Measurements from ENCODE around the gene CMTR1. TPM values are rescaled to one million over a fixed set of nuclear protein-coding genes. Genes with fewer than 3 reads are reported as not detected.

The CMTR1 gene
- total RNA-seq, 3 donors from 2014 or later = 31.4 to 35.7 (median 32.4) TPM

DNA sequence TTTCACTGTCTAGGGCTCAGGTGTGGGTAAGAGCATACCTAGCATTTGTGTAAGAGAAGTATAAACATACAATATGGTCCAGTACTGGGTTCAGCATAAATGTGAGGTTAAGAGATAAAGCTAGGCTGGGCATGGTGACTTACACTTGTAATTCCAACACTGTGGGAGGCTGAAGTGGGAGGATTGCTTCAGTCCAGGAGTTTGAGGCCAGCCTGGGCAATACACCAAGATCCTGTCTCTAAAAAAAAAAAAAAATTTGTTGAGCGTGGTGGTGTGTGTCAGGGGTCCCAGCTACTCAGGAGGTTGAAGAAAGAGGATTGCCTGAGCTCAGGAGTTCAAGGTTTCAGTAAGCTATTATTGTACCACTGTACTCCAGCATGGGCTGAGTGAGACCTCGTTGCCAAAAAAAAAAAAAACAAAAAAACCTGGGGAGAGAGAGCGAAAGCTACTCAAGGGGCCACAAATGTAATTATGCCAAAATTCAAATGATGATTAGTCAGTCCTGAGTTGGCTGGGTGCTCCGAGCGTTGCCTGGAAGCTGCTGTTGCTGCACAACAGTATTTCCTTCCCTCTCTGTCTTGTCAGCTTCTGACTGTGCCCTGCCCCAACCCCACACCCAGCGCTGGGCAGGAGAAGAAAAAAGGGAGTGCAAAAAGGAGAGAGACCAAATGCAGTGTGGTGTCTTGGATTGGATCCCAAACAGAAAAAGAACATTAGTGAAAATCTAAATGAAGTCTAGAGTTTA is 24.0 kb downstream of the CMTR1 start:
- DNase-seq (ENCODE audit: low spot score in 2 of 2) = no peak
- Histone ChIP-seq H3K27ac (no peak overlapping the region), H3K4me1 (no peaks in the 10 kb centered on the region), H3K9me3 (no peaks in the 10 kb centered on the region), H3K36me3 (peaks cover 19% of the 10 kb centered on the region), H3K27me3 (no peaks in the 10 kb centered on the region), H3K4me3 (no peak overlapping the region)
- TF ChIP-seq POLR2A (IDR thresholded peaks at IDR 0.05) (no peak), POLR2AphosphoS5 (IDR thresholded peaks at IDR 0.05) (no peak)
- TF ChIP-seq, protein P1, sequence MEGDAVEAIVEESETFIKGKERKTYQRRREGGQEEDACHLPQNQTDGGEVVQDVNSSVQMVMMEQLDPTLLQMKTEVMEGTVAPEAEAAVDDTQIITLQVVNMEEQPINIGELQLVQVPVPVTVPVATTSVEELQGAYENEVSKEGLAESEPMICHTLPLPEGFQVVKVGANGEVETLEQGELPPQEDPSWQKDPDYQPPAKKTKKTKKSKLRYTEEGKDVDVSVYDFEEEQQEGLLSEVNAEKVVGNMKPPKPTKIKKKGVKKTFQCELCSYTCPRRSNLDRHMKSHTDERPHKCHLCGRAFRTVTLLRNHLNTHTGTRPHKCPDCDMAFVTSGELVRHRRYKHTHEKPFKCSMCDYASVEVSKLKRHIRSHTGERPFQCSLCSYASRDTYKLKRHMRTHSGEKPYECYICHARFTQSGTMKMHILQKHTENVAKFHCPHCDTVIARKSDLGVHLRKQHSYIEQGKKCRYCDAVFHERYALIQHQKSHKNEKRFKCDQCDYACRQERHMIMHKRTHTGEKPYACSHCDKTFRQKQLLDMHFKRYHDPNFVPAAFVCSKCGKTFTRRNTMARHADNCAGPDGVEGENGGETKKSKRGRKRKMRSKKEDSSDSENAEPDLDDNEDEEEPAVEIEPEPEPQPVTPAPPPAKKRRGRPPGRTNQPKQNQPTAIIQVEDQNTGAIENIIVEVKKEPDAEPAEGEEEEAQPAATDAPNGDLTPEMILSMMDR (IDR thresholded peaks at IDR 0.05) = no peak
- intact Hi-C loops (cut with DNase I; ENCODE audit: low total_unique reads) = no loop called here

DNA sequence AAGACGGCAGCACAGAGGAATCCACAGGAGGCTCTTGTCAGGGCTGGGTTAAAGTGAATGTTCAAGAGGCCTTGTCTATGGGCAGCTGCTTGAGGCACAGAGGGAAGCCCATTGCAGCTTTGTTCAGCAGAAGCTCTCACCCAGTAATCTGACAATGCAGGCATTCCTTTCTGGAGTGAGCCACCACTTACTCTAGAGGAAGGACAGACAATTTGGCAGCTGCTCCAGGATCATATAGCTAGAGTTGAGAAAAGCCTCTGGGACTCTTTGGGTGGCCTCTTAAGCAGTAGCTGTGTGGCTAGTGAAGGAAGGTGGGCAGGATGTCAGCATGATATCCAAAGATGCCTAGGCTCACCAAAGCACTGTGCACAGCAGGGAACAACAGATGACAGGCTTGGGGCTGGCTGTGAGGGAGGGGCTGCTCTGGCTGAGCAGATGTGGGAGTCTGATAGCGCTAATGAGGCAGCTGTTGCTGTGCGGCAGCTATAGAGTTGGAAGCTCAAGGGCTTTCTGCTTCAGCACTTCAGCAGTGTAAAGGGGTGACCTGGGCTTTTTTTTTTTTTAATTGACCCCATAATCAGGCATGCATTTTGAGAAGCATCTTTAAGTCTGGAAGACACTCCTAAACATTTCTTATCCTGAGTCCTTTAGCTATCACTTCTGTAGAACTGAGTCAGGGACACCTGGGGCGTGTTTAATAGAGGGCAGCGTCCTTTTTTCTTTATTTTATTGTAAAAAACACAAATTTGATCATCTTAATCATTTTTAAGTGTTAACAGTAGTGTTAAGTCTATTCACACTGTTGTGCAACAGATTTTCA is 27.2 kb downstream of the CMTR1 start:
- Histone ChIP-seq H3K4me1 (no peaks in the 10 kb centered on the region), H3K27ac (no peak overlapping the region), H3K4me3 (no peak overlapping the region), H3K36me3 (peaks cover 24% of the 10 kb centered on the region), H3K27me3 (no peaks in the 10 kb centered on the region), H3K9me3 (no peaks in the 10 kb centered on the region)
- intact Hi-C loops (cut with DNase I; ENCODE audit: low total_unique reads) = no loop called here
- TF ChIP-seq POLR2A (IDR thresholded peaks at IDR 0.05) (no peak), POLR2AphosphoS5 (IDR thresholded peaks at IDR 0.05) (no peak)
- TF ChIP-seq, protein P1 (IDR thresholded peaks at IDR 0.05) = no peak
- no peak for DNase-seq (ENCODE audit: low spot score in 2 of 2)

DNA sequence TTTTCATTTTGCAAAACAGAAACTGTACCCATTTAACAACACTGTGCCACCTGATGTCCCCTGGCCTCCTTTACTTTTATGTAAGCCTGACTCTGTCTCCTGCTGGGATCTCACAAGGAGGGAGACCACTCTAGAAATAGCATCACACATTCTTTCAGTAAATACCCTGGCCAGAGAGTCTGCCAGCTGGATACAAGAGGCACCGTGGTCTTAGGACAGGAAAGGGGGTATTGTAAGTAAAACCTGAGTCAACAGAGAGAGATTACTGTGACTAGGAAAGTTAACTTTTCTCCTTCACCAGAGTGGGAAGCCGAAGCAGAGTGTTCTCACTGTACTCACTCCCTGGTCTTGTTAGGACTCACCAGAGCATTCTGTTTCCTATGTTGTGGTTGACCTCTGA is 27.8 kb downstream of the CMTR1 start:
- no peak for DNase-seq (ENCODE audit: low spot score in 2 of 2)
- no peaks in the 10 kb centered on the region for H3K27me3 ChIP-seq
- H3K4me3 ChIP-seq = no peak overlapping the region
- H3K36me3 ChIP-seq = peaks cover 24% of the 10 kb centered on the region
- intact Hi-C loops (cut with DNase I; ENCODE audit: low total_unique reads) = no loop called here
- TF ChIP-seq POLR2A (IDR thresholded peaks at IDR 0.05) (no peak), POLR2AphosphoS5 (IDR thresholded peaks at IDR 0.05) (no peak)
- TF ChIP-seq, protein P1 (IDR thresholded peaks at IDR 0.05) = no peak
- no peaks in the 10 kb centered on the region for H3K9me3 ChIP-seq
- H3K27ac ChIP-seq = no peak overlapping the region
- H3K4me1 ChIP-seq = no peaks in the 10 kb centered on the region

DNA sequence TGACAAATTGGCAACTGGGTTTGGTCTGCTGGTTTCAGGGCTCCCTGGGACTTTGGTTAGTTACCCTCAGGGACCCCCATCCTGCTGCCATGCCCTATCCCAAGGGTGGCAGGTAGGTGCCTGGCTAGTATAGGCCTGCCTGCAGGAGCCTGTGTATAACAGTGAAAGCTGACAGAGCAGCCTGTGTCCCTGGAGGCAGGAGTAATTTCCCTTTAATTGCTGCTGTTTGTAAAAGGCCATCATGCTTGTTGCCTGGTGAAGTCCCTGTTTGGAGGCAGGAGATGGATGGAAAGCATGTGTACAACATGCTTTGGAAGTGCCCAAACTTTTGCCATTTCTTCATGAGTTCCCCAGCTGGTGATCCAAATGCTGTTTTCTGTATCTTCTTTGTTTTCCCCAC is 30.1 kb downstream of the CMTR1 start:
- peaks cover 4 to 9% of the 10 kb centered on the region in 2 donors for H3K9me3 ChIP-seq

More for the DNA sequence above, 30.1 kb downstream of the CMTR1 start:
- no peak overlapping the region for H3K4me3 ChIP-seq
- TF ChIP-seq POLR2A (IDR thresholded peaks at IDR 0.05) (no peak), POLR2AphosphoS5 (IDR thresholded peaks at IDR 0.05) (no peak)
- TF ChIP-seq, protein P1 (IDR thresholded peaks at IDR 0.05) = no peak
- H3K27ac ChIP-seq = no peak overlapping the region
- no peak for DNase-seq (ENCODE audit: low spot score in 2 of 2)
- no peaks in the 10 kb centered on the region for H3K27me3 ChIP-seq
- H3K36me3 ChIP-seq = peaks cover 24% of the 10 kb centered on the region
- no peaks in the 10 kb centered on the region for H3K4me1 ChIP-seq
- intact Hi-C loops (cut with DNase I; ENCODE audit: low total_unique reads) = loop anchor here (2.0 kb wide), 1 partner anchor 66 kb away; no protein-coding TSS in a partner anchor

Data from breast epithelium (tissue), 4 donors.